Fibroblast of lung (primary cell): ENCODE data around the gene ATRX.

Experiments used
- CTCF ChIP-seq, 2 donors: IDR thresholded peaks in 1 of 2; conservative IDR thresholded peaks in 1 of 2; 1 replicate in 1 of 2; 2 replicates in 1 of 2; pipeline ENCODE4 v1.5.1; 2011 to 2012; ENCODE audit warnings: low read length in 2 of 2, control low read depth in 1 of 2, inconsistent platforms in 1 of 2, low read depth in 1 of 2, mild to moderate bottlenecking in 1 of 2
- EZH2 ChIP-seq: IDR thresholded peaks from 2 replicates; pipeline ENCODE4 v1.5.1; 2012; ENCODE audit warnings: low read length, control low read depth, mild to moderate bottlenecking; ENCODE audit errors: missing control alignments

GRCh38 chrX:77628294-77629025, 157.6 kb downstream of the ATRX start:
- TF ChIP-seq CTCF (conservative IDR thresholded peaks at IDR 0.05 in 1 of 2, IDR thresholded peaks at IDR 0.05 in 1 of 2; ENCODE audit: low read depth in 1 of 2, low read length in 2 of 2) (no peak), EZH2 (no peak)
